Ishikawa (cell line): ENCODE data around the gene RHCE.

Experiments used
- CEBPB ChIP-seq: IDR thresholded peaks from 2 replicates; pipeline ENCODE4 v1.6.1; 2012
- NFIC ChIP-seq: IDR thresholded peaks from 2 replicates; pipeline ENCODE4 v1.6.1; 2012
- REST ChIP-seq: IDR thresholded peaks from 2 replicates; pipeline ENCODE4 v1.6.1; 2012; ENCODE audit warnings: low read depth, mild to moderate bottlenecking

GRCh38 chr1:25428475-25429166, 8.0 kb upstream of the RHCE start:
- TF ChIP-seq NFIC, result no peak
- no peak for TF ChIP-seq CEBPB
- TF ChIP-seq REST, result no peak
